ENCODE results near the gene HOMER1. TPM values are rescaled to one million over a fixed set of nuclear protein-coding genes. Genes with fewer than 3 reads are reported as not detected.
A peak's percentile ranks its signal among the peaks of the same experiment; 100 is the strongest.

The HOMER1 gene
- total and polyA plus RNA-seq, 2 of the 13 experiments (the other 11 are each of a cell fraction or from before 2014, with no cell fraction given): 5.3 to 24.8 TPM

DNA sequence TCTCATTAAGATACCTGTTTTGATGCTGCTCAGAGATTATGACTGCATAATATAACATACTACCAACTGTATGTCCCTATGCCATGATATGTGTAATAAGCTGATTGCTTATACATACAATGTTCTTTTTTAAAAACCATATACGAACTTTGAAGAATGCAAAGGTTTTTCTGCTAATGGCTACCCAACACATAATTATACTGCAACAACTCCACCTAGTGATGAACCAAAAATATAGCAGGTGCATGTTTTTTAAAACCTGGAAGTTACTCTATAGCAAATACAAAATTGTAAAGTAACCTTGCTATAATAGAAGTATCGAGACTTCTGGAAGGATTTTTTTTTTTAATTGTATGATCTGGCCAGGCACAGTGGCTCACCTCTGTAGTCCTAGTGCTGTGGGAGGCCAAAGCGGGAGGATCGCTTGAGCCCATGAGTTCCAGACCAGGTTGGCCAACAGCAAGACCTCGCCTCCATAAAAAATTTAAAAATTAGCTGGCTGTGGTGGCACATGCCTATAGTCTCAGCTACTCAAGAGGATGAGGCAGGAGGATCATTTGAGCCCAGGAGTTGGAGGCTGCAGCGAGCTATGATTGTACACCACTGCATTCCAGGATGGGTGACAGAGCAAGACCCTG lies 49.1 kb downstream of the HOMER1 start:
- FAIRE-seq (no peak), DNase-seq (ENCODE audit: low spot score) (no peak), ATAC-seq (no peak)
- in situ Hi-C loops (cut with HindIII; ENCODE audit: extremely low pct_ligation_motif_present, low pct_unique_long_range_greater_than_20kb) (loop anchor here (25.0 kb wide), 3 partner anchors 203 to 453 kb away; no protein-coding TSS in a partner anchor), intact Hi-C loops (cut with micrococcal nuclease; ENCODE audit: unreplicated experiment) (loop anchor here (1.0 to 5.0 kb wide), 3 partner anchors 208 to 440 kb away; no protein-coding TSS in a partner anchor)
- no peaks in the 10 kb centered on the region; the same call in 1 of the 2 replicates for H4K20me1 ChIP-seq (ENCODE audit: insufficient read depth, low read length)
- ChIA-PET POLR2A (no interaction called here), CTCF (ENCODE audit: low intra/inter-chr PET ratio, low total read pairs) (interaction anchor here (1.1 to 1.4 kb wide), 3 partner anchors 209 to 332 kb away, joined by 3 to 4 read pairs (median 4); no protein-coding TSS in a partner anchor)
- no peak overlapping the region for H2AFZ ChIP-seq (ENCODE audit: low read length)
- no peak overlapping the region for H3K9ac ChIP-seq (ENCODE audit: insufficient read depth, low read depth, low read length)
- no peaks in the 10 kb centered on the region for H3K27me3 ChIP-seq (ENCODE audit: control insufficient read depth in 1 of 2, insufficient read depth in 2 of 2, low read length in 2 of 2)
- H3K36me3 ChIP-seq (replicated peaks in 1 of 2; ENCODE audit: control insufficient read depth in 1 of 2, insufficient read depth in 2 of 2, low read length in 2 of 2): no peaks in the 10 kb centered on the region
- no peak overlapping the region for H3K4me2 ChIP-seq (ENCODE audit: low read depth, low read length)
- 89% methylated on average over 6 of the region's 6 CpGs for WGBS (ENCODE audit: low lambda C conversion rate)
- peaks cover 32% of the 10 kb centered on the region for H3K79me2 ChIP-seq (ENCODE audit: insufficient read depth, low read length)
- no TSS peak for BruUV-seq (replicated peaks)
- H3K27ac ChIP-seq (ENCODE audit: extremely low read length, insufficient read depth, low read length): no peak overlapping the region
- no peaks in the 10 kb centered on the region for H3K9me3 ChIP-seq (ENCODE audit: low read length)
- no peak overlapping the region for H3K4me3 ChIP-seq (replicated peaks in 1 of 3; ENCODE audit: insufficient read depth in 1 of 3, low read depth in 2 of 3, low read length in 3 of 3)
- H3K4me1 ChIP-seq (ENCODE audit: insufficient read depth, low read length): no peaks in the 10 kb centered on the region
- peak; percentile 65 for TF ChIP-seq STAG1 (CRISPR knock-in tag; IDR thresholded peaks at IDR 0.05)
- no peak for TF ChIP-seq ZNF451 (CRISPR knock-in tag; IDR thresholded peaks at IDR 0.05)
- TF ChIP-seq ZBTB37 (CRISPR knock-in tag; IDR thresholded peaks at IDR 0.05): no peak
- TF ChIP-seq SP1 (IDR thresholded peaks at IDR 0.05): no peak
- TF ChIP-seq SP1 (CRISPR knock-in tag; IDR thresholded peaks at IDR 0.05): no peak
- no peak for TF ChIP-seq FUBP1 (CRISPR knock-in tag; IDR thresholded peaks at IDR 0.05; ENCODE audit: borderline replicate concordance)
- TF ChIP-seq, protein P1, sequence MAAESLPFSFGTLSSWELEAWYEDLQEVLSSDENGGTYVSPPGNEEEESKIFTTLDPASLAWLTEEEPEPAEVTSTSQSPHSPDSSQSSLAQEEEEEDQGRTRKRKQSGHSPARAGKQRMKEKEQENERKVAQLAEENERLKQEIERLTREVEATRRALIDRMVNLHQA (CRISPR knock-in tag; IDR thresholded peaks at IDR 0.05): no peak
- no peak for TF ChIP-seq KDM5B (CRISPR knock-in tag; IDR thresholded peaks at IDR 0.05; ENCODE audit: borderline replicate concordance)
- no peak for TF ChIP-seq SPEN (CRISPR knock-in tag; IDR thresholded peaks at IDR 0.05; ENCODE audit: low read depth)
- TF ChIP-seq, protein P2, sequence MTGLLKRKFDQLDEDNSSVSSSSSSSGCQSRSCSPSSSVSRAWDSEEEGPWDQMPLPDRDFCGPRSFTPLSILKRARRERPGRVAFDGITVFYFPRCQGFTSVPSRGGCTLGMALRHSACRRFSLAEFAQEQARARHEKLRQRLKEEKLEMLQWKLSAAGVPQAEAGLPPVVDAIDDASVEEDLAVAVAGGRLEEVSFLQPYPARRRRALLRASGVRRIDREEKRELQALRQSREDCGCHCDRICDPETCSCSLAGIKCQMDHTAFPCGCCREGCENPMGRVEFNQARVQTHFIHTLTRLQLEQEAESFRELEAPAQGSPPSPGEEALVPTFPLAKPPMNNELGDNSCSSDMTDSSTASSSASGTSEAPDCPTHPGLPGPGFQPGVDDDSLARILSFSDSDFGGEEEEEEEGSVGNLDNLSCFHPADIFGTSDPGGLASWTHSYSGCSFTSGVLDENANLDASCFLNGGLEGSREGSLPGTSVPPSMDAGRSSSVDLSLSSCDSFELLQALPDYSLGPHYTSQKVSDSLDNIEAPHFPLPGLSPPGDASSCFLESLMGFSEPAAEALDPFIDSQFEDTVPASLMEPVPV (CRISPR knock-in tag; IDR thresholded peaks at IDR 0.05): no peak
- TF ChIP-seq KDM4B (CRISPR knock-in tag; IDR thresholded peaks at IDR 0.05): no peak
- TF ChIP-seq SIX4 (CRISPR knock-in tag; IDR thresholded peaks at IDR 0.05): no peak
- peak; percentile 61 for TF ChIP-seq CTCF (CRISPR knock-in tag; IDR thresholded peaks at IDR 0.05)
- TF ChIP-seq SMC3 (IDR thresholded peaks at IDR 0.05; ENCODE audit: low read length): peak; percentile 32; the same call in 1 of the 2 replicates
- TF ChIP-seq JDP2 (CRISPR knock-in tag; IDR thresholded peaks at IDR 0.05; ENCODE audit: borderline replicate concordance): no peak
- TF ChIP-seq, protein P3, sequence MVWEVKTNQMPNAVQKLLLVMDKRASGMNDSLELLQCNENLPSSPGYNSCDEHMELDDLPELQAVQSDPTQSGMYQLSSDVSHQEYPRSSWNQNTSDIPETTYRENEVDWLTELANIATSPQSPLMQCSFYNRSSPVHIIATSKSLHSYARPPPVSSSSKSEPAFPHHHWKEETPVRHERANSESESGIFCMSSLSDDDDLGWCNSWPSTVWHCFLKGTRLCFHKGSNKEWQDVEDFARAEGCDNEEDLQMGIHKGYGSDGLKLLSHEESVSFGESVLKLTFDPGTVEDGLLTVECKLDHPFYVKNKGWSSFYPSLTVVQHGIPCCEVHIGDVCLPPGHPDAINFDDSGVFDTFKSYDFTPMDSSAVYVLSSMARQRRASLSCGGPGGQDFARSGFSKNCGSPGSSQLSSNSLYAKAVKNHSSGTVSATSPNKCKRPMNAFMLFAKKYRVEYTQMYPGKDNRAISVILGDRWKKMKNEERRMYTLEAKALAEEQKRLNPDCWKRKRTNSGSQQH (CRISPR knock-in tag; IDR thresholded peaks at IDR 0.05; ENCODE audit: low read depth): no peak
